Neural progenitor cell (in vitro differentiated cells): ENCODE data around the gene FOXK2.

Source experiments
- CTCF ChIP-seq: fragments of 200-600 bp; sonication (generic); IDR thresholded peaks from 2 replicates; pipeline ENCODE4 v1.5.1; 2017; ENCODE audit warnings: antibody characterized with exemption, mild to moderate bottlenecking
- EZH2phosphoT487 ChIP-seq: fragments of 200-600 bp; sonication (generic); IDR thresholded peaks from 2 replicates; pipeline ENCODE4 v1.6.1; 2017; ENCODE audit warnings: antibody characterized with exemption

GRCh38 chr17:82536512-82537201, 17.1 kb downstream of the FOXK2 start:
- no peak for TF ChIP-seq CTCF
- TF ChIP-seq EZH2phosphoT487 = no peak
